Fibroblast of pulmonary artery (primary cell): Measurements from ENCODE around the gene GNB1.

Experiments
- DNase-seq: peaks from one replicate; pipeline ENCODE4 v3.0.0-alpha.2; 2010; ENCODE audit warnings: low read depth
- H3K4me3 ChIP-seq: replicated peaks from 2 replicates; pipeline ENCODE4 v1.5.1; 2011; ENCODE audit warnings: low read depth, mild to moderate bottlenecking, control low read depth, low read length, moderate library complexity
- CTCF ChIP-seq: IDR thresholded peaks from 2 replicates; pipeline ENCODE4 v1.5.1; 2011; ENCODE audit warnings: mild to moderate bottlenecking, control low read depth, low read length, inconsistent platforms; ENCODE audit errors: missing control alignments

The GNB1 gene

GRCh38 chr1:1898246-1898933, 7.5 kb upstream of the GNB1 start:
- no peak for TF ChIP-seq CTCF
- DNase-seq: no peak
- no peak overlapping the region for H3K4me3 ChIP-seq

- H3K4me3 ChIP-seq: no peak overlapping the region
- no peak for TF ChIP-seq CTCF
- no peak for DNase-seq
Measured at GRCh38 chr1:1895456-1896336, 4.8 kb upstream of the GNB1 start.

GRCh38 chr1:1895060-1895418, 4.2 kb upstream of the GNB1 start:
- TF ChIP-seq CTCF: no peak
- DNase-seq: no peak
- no peak overlapping the region for H3K4me3 ChIP-seq

GRCh38 chr1:1894354-1895059, 3.6 kb upstream of the GNB1 start:
- no peak for TF ChIP-seq CTCF
- DNase-seq: no peak
- H3K4me3 ChIP-seq: no peak overlapping the region

GRCh38 chr1:1893997-1894353, 3.1 kb upstream of the GNB1 start:
- H3K4me3 ChIP-seq: no peak overlapping the region
- TF ChIP-seq CTCF: no peak
- no peak for DNase-seq

GRCh38 chr1:1893291-1893985, 2.6 kb upstream of the GNB1 start:
- TF ChIP-seq CTCF: no peak
- no peak overlapping the region for H3K4me3 ChIP-seq

More at GRCh38 chr1:1893291-1893985, 2.6 kb upstream of the GNB1 start:
- DNase-seq: no peak
